SU-DHL-6 (cell line): ENCODE measurements around the gene SNU13.

Source experiments
- CTCF ChIP-seq: fragments of 200-600 bp; sonication (generic); IDR thresholded peaks from one replicate; pipeline ENCODE4 v1.5.1; 2017; ENCODE audit warnings: antibody characterized with exemption, mild to moderate bottlenecking, low read length, moderate library complexity; ENCODE audit not compliant: insufficient read depth, poor library complexity, severe bottlenecking
- EZH2phosphoT487 ChIP-seq: fragments of 200-600 bp; sonication (generic), shearing (Covaris generic); conservative IDR thresholded peaks from 2 replicates; pipeline ENCODE4 v1.6.1; 2018; ENCODE audit warnings: mild to moderate bottlenecking, antibody characterized with exemption, low read length, moderate library complexity, mixed read lengths

- TF ChIP-seq CTCF (no peak), EZH2phosphoT487 (no peak)
These were observed 7.1 kb downstream of the SNU13 start for GRCh38 chr22:41681616-41682015.
